GM10266 (cell line): ENCODE data around the gene TFAP2E.

Experiments
- DNase-seq: peaks from one replicate; pipeline ENCODE4 v3.0.0; 2012; ENCODE audit errors: extremely low spot score
- TF ChIP-seq, protein P1 (sequence below): IDR thresholded peaks from 2 replicates; pipeline ENCODE4 v1.5.1; 2012; ENCODE audit warnings: mild to moderate bottlenecking, low read depth; ENCODE audit not compliant: control insufficient read depth, insufficient read depth; ENCODE audit errors: missing control alignments

The TFAP2E gene

GRCh38 chr1:35573198-35574124 is at the start of gene TFAP2E:
TSS of gene TFAP2E (plus strand) at chr1:35573314. CDS start at chr1:35573578, 264 bp downstream.
- TF ChIP-seq, protein P1, sequence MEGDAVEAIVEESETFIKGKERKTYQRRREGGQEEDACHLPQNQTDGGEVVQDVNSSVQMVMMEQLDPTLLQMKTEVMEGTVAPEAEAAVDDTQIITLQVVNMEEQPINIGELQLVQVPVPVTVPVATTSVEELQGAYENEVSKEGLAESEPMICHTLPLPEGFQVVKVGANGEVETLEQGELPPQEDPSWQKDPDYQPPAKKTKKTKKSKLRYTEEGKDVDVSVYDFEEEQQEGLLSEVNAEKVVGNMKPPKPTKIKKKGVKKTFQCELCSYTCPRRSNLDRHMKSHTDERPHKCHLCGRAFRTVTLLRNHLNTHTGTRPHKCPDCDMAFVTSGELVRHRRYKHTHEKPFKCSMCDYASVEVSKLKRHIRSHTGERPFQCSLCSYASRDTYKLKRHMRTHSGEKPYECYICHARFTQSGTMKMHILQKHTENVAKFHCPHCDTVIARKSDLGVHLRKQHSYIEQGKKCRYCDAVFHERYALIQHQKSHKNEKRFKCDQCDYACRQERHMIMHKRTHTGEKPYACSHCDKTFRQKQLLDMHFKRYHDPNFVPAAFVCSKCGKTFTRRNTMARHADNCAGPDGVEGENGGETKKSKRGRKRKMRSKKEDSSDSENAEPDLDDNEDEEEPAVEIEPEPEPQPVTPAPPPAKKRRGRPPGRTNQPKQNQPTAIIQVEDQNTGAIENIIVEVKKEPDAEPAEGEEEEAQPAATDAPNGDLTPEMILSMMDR: no peak
- no peak for DNase-seq

DNA sequence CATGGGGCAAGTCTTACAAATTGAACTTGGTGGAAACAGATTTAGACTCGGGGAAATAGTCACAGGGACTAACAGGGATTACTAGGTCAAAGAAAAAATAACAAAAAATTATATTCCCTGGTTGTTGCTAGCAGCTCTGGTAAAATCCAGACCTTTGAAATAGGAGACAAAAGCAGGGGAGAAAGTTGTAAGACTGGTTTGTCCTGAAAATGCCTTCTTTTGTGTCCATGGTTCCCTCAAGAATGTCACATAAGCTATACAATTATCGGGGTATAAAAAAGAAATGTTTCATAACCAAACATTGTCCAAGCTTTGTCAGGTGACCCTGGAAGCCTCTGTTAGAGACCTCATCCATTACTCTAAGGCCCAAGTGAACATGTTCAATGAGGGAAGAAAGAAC is 49.0 kb upstream of the TFAP2E start:
- TF ChIP-seq, protein P1: no peak
- DNase-seq: no peak

- TF ChIP-seq, protein P1: no peak
- no peak for DNase-seq
Observed at GRCh38 chr1:35530168-35530567, 42.9 kb upstream of the TFAP2E start.

GRCh38 chr1:35530946-35531345 is 42.2 kb upstream of the TFAP2E start:
- DNase-seq: no peak
- TF ChIP-seq, protein P1: no peak

GRCh38 chr1:35531368-35531767 is 41.7 kb upstream of the TFAP2E start:
- TF ChIP-seq, protein P1: no peak
- no peak for DNase-seq

DNA sequence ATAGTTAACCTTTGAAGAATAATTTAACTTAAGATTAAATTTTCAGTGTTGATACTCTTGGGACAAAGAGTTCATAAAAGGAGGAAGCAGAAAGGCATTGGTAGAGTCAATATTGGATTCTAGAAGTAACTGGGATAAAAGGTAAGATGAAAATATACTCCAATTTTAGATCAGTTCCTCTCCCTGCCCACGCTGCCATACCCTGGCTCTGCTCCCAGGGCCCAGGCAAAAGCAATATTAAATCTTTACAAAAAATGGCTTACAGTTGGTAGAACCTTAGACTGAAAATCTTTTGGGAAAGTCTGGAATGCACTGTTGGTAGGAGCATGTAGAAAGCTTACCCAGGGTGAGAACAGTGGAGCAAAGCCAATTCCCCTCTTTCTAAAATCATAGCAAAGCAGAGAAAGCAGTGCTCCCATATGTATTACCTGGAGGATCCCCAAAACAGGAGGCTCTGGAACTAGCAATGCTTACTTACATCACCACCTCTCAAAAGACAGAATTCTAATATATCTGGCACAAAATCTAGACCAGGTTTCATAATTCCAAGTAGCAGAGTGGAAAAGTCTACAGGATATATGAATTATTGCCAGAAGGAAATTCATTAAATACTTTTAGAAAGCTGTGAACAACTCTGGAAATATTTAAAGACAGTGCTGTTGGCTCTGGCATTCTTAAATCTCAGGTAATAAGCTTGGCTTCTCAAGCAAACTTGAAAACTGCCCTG is 40.5 kb upstream of the TFAP2E start:
- DNase-seq: no peak
- TF ChIP-seq, protein P1: no peak
